WTC11 (cell line): Measurements from ENCODE around the gene ITPR1. TPM values are rescaled to one million over a fixed set of nuclear protein-coding genes. Genes with fewer than 3 reads are reported as not detected.

Experiments
- ATAC-seq: fragments of 200-7000 bp; cut with Tn5 transposase; 2 replicates; pipeline ENCODE4 v1.10.0; 2021; ENCODE audit warnings: mild to moderate bottlenecking, moderate library complexity
- CTCF ChIA-PET: fragments of 300-600 bp; sonication (Branson Sonifier 250); formaldehyde crosslinking; loops from one replicate; lab custom pipeline; 2021; ENCODE audit warnings: antibody characterized with exemption; lab: Charles Lee
- POLR2A ChIA-PET: fragments of 350-600 bp; sonication (Branson Sonifier 250); formaldehyde crosslinking; loops from one replicate; lab custom pipeline; 2021; ENCODE audit warnings: antibody characterized with exemption; lab: Charles Lee
- DNase-seq: peaks from one replicate; pipeline ENCODE4 v3.0.0; 2021; ENCODE audit warnings: low spot score
- H3K27ac Mint-ChIP-seq: 2 replicates; pipeline ENCODE4 v1.8.0; 2021; ENCODE audit warnings: mixed read lengths
- H3K27me3 Mint-ChIP-seq: 2 replicates; pipeline ENCODE4 v1.8.0; 2021; ENCODE audit warnings: low read depth, mild to moderate bottlenecking, moderate library complexity, mixed read lengths
- H3K36me3 Mint-ChIP-seq: 2 replicates; pipeline ENCODE4 v1.8.0; 2021; ENCODE audit warnings: mixed read lengths
- H3K4me1 Mint-ChIP-seq: 2 replicates; pipeline ENCODE4 v1.8.0; 2022; ENCODE audit warnings: mixed read lengths
- H3K4me3 Mint-ChIP-seq: 2 replicates; pipeline ENCODE4 v1.8.0; 2021; ENCODE audit warnings: mild to moderate bottlenecking, moderate library complexity, mixed read lengths
- H3K9me3 Mint-ChIP-seq: 2 replicates; pipeline ENCODE4 v1.8.0; 2021; ENCODE audit warnings: mixed read lengths
- ATF1 ChIP-seq: sonication (generic); formaldehyde crosslinking; IDR thresholded peaks from 2 replicates; pipeline ENCODE4 v1.8.1; 2023; ENCODE audit warnings: mild to moderate bottlenecking, moderate library complexity, missing genetic modification reagents
- ATF6 ChIP-seq: sonication (generic); formaldehyde crosslinking; IDR thresholded peaks from 2 replicates; pipeline ENCODE4 v1.8.1; 2023; ENCODE audit warnings: mild to moderate bottlenecking, missing genetic modification reagents
- E2F1 ChIP-seq: sonication (generic); formaldehyde crosslinking; IDR thresholded peaks from 2 replicates; pipeline ENCODE4 v1.8.0; 2022; ENCODE audit warnings: mild to moderate bottlenecking, missing genetic modification reagents
- ELF4 ChIP-seq: sonication (generic); formaldehyde crosslinking; IDR thresholded peaks from 2 replicates; pipeline ENCODE4 v1.8.1; 2022; ENCODE audit warnings: low read depth, mild to moderate bottlenecking, moderate library complexity, missing genetic modification reagents
- ERG ChIP-seq: fragments of 250-450 bp; sonication (Bioruptor Pico); IDR thresholded peaks from 2 replicates; pipeline ENCODE4 v1.8.0; 2021; ENCODE audit warnings: mild to moderate bottlenecking
- ETV6 ChIP-seq: sonication (generic); formaldehyde crosslinking; IDR thresholded peaks from 2 replicates; pipeline ENCODE4 v1.8.1; 2022; ENCODE audit warnings: mild to moderate bottlenecking, missing genetic modification reagents
- GABPB1 ChIP-seq: sonication (generic); formaldehyde crosslinking; IDR thresholded peaks from 2 replicates; pipeline ENCODE4 v1.8.1; 2023; ENCODE audit warnings: mild to moderate bottlenecking, missing genetic modification reagents
- JUN ChIP-seq: sonication (generic); formaldehyde crosslinking; IDR thresholded peaks from 2 replicates; pipeline ENCODE4 v1.8.0; 2023; ENCODE audit warnings: mild to moderate bottlenecking, missing genetic modification reagents
- MYBL2 ChIP-seq: sonication (generic); formaldehyde crosslinking; IDR thresholded peaks from 2 replicates; pipeline ENCODE4 v1.8.1; 2023; ENCODE audit warnings: mild to moderate bottlenecking, moderate library complexity, missing genetic modification reagents
- NFYB ChIP-seq: sonication (generic); formaldehyde crosslinking; conservative IDR thresholded peaks from 2 replicates; pipeline ENCODE4 v1.8.0; 2022; ENCODE audit warnings: low read depth, missing genetic modification reagents
- NR1H2 ChIP-seq: sonication (generic); formaldehyde crosslinking; IDR thresholded peaks from 2 replicates; pipeline ENCODE4 v1.9.0; 2021; ENCODE audit warnings: mild to moderate bottlenecking, moderate library complexity, missing genetic modification reagents
- OVOL2 ChIP-seq: fragments of 250-450 bp; sonication (Bioruptor Pico); IDR thresholded peaks from 2 replicates; pipeline ENCODE4 v1.9.0; 2021; ENCODE audit warnings: mild to moderate bottlenecking, borderline replicate concordance
- PRRX2 ChIP-seq: fragments of 250-450 bp; sonication (Bioruptor Pico); IDR thresholded peaks from 2 replicates; pipeline ENCODE4 v1.8.0; 2021; ENCODE audit warnings: mild to moderate bottlenecking
- SMAD4 ChIP-seq: sonication (generic); formaldehyde crosslinking; IDR thresholded peaks from 2 replicates; pipeline ENCODE4 v1.8.0; 2022; ENCODE audit warnings: mild to moderate bottlenecking, missing genetic modification reagents
- TEAD4 ChIP-seq: sonication (generic); formaldehyde crosslinking; IDR thresholded peaks from 2 replicates; pipeline ENCODE4 v1.8.0; 2022; ENCODE audit warnings: mild to moderate bottlenecking, missing genetic modification reagents
- ZBTB21 ChIP-seq: sonication (generic); formaldehyde crosslinking; IDR thresholded peaks from 2 replicates; pipeline ENCODE4 v1.8.1; 2023; ENCODE audit warnings: mild to moderate bottlenecking, missing genetic modification reagents, borderline replicate concordance
- ZNF263 ChIP-seq: sonication (generic); formaldehyde crosslinking; IDR thresholded peaks from 2 replicates; pipeline ENCODE4 v1.8.1; 2022; ENCODE audit warnings: low read depth, mild to moderate bottlenecking, moderate library complexity, missing genetic modification reagents
- ZNF396 ChIP-seq: fragments of 250-450 bp; sonication (Bioruptor Pico); IDR thresholded peaks from 2 replicates; pipeline ENCODE4 v1.8.0; 2021; ENCODE audit warnings: mild to moderate bottlenecking, moderate library complexity, borderline replicate concordance
- ZNF423 ChIP-seq: fragments of 250-450 bp; sonication (Bioruptor Pico); IDR thresholded peaks from 2 replicates; pipeline ENCODE4 v2.1.2; 2022; ENCODE audit warnings: mild to moderate bottlenecking, moderate library complexity
- ZNF671 ChIP-seq: fragments of 250-450 bp; sonication (Bioruptor Pico); IDR thresholded peaks from 2 replicates; pipeline ENCODE4 v1.8.0; 2021; ENCODE audit warnings: mild to moderate bottlenecking
- total RNA-seq: library from RNA; stranded (reverse); gene quantifications from 3 replicates; pipeline ENCODE4 v1.2.3, GENCODE V29; 2021
- TF ChIP-seq, protein P1 (sequence below): sonication (generic); formaldehyde crosslinking; IDR thresholded peaks from 2 replicates; pipeline ENCODE4 v1.8.1; 2023; ENCODE audit warnings: mild to moderate bottlenecking, missing genetic modification reagents, moderate library complexity
- TF ChIP-seq, protein P2 (sequence below): sonication (generic); formaldehyde crosslinking; IDR thresholded peaks from 2 replicates; pipeline ENCODE4 v1.8.0; 2023; ENCODE audit warnings: mild to moderate bottlenecking, missing genetic modification reagents
- TF ChIP-seq, protein P3 (sequence below): sonication (generic); formaldehyde crosslinking; IDR thresholded peaks from 2 replicates; pipeline ENCODE4 v1.8.1; 2022; ENCODE audit warnings: mild to moderate bottlenecking, moderate library complexity, missing genetic modification reagents

The ITPR1 gene
- total RNA-seq, 1 experiment from 2014 or later = 11.8 TPM

- TF ChIP-seq ZNF263 (CRISPR knock-in tag) = no peak
- TF ChIP-seq, protein P1, sequence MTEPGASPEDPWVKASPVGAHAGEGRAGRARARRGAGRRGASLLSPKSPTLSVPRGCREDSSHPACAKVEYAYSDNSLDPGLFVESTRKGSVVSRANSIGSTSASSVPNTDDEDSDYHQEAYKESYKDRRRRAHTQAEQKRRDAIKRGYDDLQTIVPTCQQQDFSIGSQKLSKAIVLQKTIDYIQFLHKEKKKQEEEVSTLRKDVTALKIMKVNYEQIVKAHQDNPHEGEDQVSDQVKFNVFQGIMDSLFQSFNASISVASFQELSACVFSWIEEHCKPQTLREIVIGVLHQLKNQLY (CRISPR knock-in tag) = no peak
- no peak for TF ChIP-seq ETV6 (CRISPR knock-in tag)
- no peak for TF ChIP-seq OVOL2
- TF ChIP-seq ATF1 = no peak
Measured at GRCh38 chr3:4894891-4895530, 401.9 kb downstream of the ITPR1 start (continued).

GRCh38 chr3:4895838-4896237 lies 402.7 kb downstream of the ITPR1 start:
- H3K9me3 Mint-ChIP-seq = no peaks in the 10 kb centered on the region
- POLR2A ChIA-PET = no interaction called here
- TF ChIP-seq ATF1 (no peak), ZNF396 (CRISPR knock-in tag) (no peak), ERG (no peak), GABPB1 (CRISPR knock-in tag) (no peak), TEAD4 (CRISPR knock-in tag) (no peak), ETV6 (CRISPR knock-in tag) (no peak), SMAD4 (CRISPR knock-in tag) (no peak), PRRX2 (CRISPR knock-in tag) (no peak), ZNF671 (CRISPR knock-in tag) (no peak), ATF6 (no peak), MYBL2 (no peak), ZBTB21 (CRISPR knock-in tag) (no peak), NR1H2 (CRISPR knock-in tag) (no peak), E2F1 (CRISPR knock-in tag) (no peak), ZNF423 (no peak), ELF4 (CRISPR knock-in tag) (no peak), NFYB (CRISPR knock-in tag) (no peak), JUN (no peak)
- TF ChIP-seq, protein P2, sequence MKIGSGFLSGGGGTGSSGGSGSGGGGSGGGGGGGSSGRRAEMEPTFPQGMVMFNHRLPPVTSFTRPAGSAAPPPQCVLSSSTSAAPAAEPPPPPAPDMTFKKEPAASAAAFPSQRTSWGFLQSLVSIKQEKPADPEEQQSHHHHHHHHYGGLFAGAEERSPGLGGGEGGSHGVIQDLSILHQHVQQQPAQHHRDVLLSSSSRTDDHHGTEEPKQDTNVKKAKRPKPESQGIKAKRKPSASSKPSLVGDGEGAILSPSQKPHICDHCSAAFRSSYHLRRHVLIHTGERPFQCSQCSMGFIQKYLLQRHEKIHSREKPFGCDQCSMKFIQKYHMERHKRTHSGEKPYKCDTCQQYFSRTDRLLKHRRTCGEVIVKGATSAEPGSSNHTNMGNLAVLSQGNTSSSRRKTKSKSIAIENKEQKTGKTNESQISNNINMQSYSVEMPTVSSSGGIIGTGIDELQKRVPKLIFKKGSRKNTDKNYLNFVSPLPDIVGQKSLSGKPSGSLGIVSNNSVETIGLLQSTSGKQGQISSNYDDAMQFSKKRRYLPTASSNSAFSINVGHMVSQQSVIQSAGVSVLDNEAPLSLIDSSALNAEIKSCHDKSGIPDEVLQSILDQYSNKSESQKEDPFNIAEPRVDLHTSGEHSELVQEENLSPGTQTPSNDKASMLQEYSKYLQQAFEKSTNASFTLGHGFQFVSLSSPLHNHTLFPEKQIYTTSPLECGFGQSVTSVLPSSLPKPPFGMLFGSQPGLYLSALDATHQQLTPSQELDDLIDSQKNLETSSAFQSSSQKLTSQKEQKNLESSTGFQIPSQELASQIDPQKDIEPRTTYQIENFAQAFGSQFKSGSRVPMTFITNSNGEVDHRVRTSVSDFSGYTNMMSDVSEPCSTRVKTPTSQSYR (CRISPR knock-in tag) = no peak
- TF ChIP-seq, protein P3, sequence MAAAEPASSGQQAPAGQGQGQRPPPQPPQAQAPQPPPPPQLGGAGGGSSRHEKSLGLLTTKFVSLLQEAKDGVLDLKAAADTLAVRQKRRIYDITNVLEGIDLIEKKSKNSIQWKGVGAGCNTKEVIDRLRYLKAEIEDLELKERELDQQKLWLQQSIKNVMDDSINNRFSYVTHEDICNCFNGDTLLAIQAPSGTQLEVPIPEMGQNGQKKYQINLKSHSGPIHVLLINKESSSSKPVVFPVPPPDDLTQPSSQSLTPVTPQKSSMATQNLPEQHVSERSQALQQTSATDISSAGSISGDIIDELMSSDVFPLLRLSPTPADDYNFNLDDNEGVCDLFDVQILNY (CRISPR knock-in tag) = no peak
- H3K27ac Mint-ChIP-seq = no peak overlapping the region
- H3K27me3 Mint-ChIP-seq = peaks cover 3% of the 10 kb centered on the region; the same call in 1 of the 2 replicates
- H3K4me1 Mint-ChIP-seq = peaks cover 5% of the 10 kb centered on the region; the same call in 1 of the 2 replicates
- no peak for ATAC-seq
- H3K4me3 Mint-ChIP-seq = no peak overlapping the region
- no peak for DNase-seq
- CTCF ChIA-PET = interaction anchor here (0.9 kb wide), 1 partner anchor 48 kb away, joined by 3 read pairs; no protein-coding TSS in a partner anchor
- no peaks in the 10 kb centered on the region for H3K36me3 Mint-ChIP-seq
